GM18499 (cell line): ENCODE results near the gene PEG3.
"Not testable (repeated sequence)": the region's sequence is repeated elsewhere in the genome, so short reads cannot be mapped to it uniquely, and the experiment has no call there.

Source experiments
- ATAC-seq: cut with Tn5 transposase; IDR thresholded peaks from one replicate; pipeline ENCODE4 v1.9.1; 2021; ENCODE audit warnings: moderate number of reproducible peaks; ENCODE audit not compliant: insufficient read depth, unreplicated experiment

PEG3 gene

DNA sequence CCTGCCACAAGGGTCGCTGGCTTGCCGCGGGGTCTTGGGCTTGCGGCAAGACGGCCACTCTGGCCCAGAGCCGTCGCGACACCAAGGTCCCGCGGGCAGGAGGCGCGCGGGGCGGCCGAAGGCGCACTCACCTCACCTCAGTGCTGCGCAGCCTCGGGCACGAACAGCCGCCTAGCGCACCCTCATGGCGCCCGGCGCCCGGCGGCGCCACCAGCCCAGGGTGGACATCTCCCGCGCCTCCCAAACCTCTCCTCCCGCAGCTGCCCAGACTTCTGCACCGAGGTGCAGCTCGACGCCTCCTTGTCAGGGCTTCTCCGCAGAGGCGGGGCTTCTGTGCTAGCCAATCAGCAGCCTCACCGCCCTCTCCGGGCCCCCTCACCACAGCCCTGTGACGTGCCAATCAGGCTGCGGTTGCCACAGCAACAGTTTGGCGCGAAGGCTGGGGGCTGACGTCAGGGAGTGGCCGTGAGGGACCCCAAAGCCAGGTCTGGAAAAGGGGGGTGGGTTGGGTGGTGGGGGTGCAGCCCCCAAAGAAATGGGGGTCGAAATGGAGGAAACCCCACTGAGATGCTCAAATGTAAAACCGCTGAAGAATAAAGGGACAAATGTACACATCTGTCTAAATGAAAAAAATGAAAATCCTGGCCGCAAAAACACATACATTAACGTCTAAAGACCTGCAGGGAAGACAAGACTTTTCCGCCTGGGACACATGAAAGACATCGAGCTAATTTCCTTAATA, at the start of gene PEG3, which contains the start of gene ZIM2:
PEG3 (minus strand) TSS at position 276 of the 742 bp plus-strand sequence. CDS start 16,071 bp downstream, outside the sequence.
ZIM2 (minus strand) TSS at position 276 of the 742 bp plus-strand sequence. CDS start 16,449 bp downstream, outside the sequence.
- ATAC-seq, result no peak

DNA sequence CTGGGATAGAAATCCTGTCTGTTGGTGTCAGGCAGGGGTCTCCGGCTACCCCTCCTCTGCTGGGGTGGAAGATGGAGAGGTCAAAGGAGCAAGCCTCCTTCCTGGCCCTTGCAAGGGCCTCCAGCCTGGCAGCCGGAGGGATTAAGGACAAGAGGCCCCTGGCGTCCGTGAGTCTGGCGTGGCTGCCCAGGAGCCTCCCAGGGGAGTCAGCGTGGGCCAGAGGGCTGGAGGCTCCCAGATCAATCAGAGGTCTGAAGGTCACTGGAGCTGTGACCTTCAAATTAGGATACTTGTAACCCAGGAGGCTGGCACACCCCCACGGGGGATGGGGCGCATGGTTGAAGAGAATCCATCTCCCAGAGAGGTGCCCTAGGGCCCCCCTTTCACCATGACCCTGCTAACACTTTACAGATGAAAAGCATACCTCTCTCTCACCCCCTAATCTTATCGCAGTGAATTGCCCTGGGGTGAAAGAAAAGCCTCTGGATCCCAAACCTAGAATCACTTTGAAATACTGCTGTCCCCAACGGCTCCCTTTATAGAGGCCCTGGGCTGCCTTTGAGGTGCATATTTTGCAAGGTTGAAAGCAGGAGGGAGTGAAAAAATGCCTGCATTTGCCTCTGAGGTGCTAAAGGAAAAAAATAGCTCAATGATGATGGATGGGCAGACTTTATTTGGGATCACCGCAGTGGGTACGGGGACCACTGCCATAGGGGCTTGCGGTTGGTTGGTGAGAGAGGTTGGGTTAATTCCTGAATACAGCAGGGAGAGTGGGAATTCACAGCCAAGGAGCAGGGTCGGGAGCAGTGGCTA, 44.9 kb upstream of the PEG3 start:
- no peak for ATAC-seq

DNA sequence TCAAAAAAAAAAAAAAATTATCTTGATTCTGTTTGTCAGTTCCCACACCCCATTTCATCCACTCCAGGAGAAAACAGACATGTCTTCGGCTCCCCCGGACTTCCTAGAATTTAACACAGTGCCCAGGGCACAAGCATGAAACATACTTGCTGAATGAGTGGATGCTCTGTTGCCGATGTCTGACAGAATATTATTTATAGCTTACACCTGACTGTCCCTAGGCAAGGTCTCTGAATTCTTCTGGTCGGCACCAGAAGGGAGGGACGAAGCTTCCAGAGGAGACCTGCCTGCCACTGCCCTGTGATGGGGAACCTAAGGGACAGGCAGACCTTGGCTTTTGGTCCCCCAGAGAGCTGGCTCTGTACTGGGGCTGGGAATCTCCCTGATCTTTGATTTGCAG, 43.9 kb upstream of the PEG3 start:
- no peak for ATAC-seq

DNA sequence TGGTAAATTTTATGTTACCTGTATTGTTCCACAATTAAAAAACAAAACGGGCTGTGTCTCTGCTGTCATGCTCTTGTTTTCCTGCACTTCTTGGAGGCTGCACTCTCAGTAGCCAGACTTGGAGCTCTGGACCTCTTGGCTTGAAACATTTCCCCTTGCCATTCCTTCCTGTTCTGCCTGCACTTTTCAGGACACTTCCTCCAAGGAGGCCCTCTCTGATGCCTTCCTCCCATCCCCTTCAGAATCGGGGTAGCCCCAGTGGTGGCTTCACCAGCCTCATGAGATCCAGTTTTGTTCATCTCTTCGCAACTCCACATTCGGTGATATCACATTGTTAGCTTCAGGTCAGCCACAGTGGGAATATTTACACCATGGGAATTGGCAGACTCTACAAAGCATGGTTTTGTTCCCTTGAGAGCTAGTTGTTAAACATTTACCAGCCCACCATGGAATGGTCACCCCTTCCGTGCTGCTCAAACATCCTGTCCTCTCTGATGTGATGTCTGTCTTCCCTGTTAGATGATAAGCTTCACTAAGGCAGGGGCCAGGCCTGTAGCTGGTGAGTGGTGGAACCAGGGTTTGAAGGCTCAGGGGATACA, 40.2 kb upstream of the PEG3 start:
- ATAC-seq, result no peak

DNA sequence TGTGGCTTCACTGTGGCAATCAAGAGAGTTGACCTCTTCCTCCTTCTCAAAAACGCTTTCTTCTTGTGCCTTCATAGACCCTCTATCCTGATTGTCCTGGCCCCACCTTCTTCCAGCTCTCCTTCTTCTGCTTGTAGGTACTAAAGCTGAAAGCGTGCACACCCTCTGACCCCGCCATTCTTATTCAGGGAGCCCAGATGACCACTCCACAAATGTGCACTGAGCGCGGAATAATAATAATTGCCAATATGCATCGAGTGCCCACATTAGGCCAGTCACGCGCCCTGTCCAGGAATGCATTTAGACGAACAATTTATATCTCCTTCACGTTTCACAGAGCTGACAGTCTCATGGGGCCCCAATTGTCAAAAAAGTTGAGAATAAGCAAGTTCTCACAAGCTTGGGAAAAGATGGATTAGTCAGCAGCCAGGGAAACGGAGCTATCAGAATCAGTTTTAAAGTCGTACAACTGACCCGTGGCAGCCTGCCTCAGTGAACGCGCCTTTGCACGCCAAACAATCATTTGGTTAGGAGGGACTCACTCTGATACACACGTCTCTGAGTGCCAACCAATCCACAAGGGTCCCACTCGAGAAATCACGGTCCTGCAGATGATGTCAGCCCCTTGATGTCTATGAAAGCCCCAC, 36.7 kb upstream of the PEG3 start:
- no peak for ATAC-seq

DNA sequence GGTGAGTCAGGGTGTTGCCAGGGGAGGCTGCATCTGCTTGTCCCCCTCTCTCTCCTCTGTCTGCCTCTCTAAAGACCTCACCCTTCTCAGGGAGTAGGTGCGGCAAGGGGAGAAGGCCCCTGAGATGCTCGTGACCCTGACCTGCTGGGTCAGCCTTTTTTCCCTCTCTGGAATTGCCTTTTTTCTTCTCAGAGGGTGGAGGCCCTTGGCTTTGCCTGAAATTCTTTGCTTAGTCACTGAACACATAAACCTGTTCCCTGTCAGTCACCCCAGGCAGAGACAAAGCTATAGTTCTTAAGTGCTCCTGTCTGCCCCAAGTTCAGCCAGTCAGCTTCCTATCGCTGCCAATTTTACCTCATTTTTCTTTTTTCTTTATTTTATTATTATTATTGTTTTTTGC, 35.2 kb upstream of the PEG3 start:
- ATAC-seq, result no peak

DNA sequence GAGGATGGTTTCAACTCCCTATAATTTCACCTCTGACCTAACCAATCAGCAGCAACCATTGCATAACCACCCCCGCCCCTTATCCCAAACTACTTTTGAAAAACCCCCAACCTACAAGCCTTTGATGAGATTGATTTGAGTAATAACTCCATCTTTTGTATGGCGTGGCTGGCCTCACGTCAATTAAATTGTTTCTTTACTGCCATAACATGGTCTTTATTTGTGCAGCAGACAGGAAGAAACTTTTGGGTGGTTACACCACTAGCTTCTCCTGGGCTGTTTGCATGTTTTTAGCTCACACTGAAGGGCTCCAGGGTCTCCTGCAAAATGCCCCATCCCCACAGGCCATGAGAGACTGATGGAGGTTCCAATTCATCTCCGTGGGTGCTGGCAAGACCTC, 34.0 kb upstream of the PEG3 start:
- no peak for ATAC-seq

DNA sequence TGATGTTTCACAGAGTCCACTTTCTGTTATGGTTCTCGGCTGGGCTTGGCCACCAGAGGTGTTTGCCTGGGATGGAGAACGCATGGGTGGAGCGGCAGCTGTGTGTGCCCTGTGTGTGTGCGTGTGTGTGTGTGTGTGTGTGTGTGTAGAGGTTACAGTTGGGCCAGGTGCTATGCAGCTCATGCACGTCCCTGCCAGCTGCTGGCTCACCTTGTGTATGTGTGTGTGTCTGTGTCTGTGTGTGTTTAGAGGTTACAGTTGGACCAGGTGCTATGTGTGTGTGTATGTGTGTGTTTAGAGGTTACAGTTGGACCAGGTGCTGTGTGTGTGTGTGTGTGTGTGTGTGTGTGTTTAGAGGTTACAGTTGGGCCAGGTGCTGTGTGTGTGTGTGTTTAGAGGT, 33.0 kb upstream of the PEG3 start:
- ATAC-seq, result no peak

DNA sequence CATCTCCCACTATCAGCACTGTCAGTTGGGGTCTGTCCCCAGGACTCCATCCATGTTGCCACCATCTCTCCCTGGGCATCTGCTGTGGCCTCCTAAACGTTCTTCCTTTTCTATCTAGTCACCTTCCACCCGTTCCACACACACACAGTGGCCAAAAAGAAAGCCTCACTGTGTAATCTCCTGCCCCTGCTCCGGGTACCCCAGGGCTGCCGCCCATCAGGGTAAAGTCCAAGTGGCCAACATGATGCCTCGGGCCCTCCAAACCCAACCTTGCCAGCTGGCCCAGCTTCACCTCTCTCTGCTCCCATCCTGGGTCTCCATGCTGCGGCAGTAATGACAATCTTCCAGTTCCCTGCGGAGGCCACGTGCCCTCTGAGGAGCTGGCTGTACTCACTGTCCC, 29.4 kb upstream of the PEG3 start:
- no peak for ATAC-seq

DNA sequence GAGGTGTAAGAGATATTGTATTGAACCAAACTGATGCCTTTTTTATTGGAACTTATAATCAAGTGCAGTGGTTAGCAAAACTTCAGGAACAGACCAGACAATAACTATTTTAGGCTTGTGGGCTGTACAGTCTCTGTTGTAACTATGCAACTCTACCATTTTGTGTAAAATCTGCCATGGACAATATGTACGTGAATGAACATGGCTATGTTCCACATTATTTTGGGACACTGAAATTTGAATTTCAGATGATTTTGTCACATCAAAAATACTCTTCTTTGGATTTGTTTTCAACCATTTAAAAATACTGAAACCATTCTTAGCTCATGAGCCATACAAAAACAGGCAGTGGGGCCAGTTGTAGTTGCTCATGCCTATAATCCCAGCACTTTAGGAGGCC, 27.9 kb upstream of the PEG3 start:
- no peak for ATAC-seq

DNA sequence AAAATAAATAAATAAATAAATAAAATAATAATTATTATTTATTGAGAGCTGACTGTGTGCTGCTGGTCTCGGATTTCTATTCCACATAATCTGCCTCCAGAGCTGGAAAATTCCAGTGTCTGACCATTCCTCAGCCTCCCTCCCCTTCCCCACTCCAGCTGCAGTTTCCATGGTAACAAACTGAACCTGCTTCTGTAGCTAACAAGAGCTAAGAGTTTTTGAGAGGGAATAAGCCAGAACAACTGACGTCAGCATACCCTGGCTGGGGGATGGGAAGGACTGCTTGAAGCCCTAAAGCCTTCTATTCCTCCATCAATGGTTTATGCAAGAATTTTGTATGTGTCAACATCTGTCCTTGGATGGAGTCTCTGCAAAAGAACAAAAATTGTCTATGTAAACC, 26.0 kb upstream of the PEG3 start:
- ATAC-seq, result no peak

DNA sequence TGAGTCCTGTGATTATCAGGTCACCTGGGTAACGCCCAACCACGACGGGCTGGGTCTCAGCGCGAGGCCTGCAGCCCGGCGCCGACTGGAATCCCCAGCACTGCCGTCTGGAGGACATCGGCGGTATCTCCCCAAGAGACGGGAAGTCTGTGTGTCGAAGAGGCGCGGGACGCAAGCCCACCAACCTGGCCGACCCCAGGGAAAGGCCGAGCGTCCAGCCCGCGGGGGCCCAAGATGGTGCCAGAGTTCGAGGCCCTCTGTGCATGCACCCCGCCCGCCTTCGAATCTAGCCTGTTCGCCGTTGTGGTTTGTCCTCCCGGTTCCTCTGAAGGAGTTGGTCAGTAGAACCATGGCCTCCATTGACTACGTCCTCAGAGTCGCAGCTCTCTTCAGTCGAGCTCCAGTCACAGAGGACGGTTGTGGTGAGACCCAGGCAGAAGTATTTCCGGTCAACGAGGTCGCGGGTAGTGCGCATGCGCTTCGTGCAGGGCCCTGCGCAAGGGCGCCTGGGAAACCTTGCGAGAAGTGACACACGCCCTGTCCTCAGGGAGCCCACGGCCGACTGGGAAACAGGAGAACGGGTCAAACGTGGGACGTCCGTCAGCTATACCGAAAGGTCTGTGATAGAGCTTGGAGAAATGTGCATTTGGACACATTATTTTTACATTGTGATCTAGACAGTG, 24.1 kb upstream of the PEG3 start:
- ATAC-seq, result no peak

DNA sequence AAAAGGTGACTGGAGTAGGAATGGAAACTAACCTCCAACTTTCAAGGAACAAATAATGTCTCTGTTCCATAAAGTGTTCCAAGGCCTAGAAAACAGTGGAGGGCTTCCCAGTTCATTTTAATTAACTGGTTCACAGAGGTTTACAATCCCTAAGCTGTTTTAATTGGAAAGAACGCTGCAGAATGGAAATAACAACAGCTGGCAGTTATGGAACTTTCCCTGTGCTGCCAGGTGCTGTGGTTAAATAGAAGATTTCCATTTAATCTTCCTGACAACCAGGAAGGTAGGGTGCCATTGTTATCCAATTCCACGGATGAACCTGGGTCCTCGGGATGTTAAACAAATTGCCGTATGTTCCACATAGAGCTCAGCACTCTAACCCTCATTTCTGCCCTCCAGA, 22.2 kb upstream of the PEG3 start:
- no peak for ATAC-seq

DNA sequence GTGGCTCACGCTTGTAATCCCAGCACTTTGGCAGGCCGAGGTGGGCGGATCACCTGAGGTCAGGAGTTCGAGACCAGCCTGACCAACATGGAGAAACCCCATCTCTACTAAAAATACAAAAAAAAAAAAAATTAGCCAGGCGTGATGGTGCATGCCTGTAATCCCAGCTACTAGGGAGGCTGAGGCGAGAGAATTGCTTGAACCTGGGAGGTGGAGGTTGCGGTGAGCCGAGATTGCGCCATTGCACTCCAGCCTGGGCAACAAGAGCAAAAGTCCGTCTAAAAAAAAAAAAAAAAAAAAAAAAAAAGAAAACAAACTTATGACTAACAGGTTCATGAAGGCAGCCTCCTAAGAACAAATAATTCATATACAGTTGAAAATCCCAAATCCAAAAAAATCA, 19.9 kb upstream of the PEG3 start:
- ATAC-seq, result not testable (repeated sequence)

DNA sequence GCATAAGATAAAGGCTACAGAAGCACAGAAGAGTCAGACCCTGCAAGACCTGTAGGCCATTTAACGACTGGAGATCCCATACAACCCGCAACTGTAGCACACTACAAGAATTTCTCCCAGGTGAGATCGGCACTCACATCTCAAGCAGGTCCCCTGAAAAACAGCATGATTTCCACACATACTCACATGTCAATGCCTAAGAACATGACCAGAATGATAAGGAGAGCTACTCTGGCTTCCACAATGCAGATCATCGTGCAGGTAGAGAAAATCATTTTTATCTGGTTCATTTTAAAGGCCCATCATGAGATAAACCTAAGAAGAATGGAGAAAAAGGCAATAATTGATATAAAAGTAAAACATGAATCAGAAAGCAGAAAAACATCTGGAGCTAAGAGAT, 17.5 kb upstream of the PEG3 start:
- ATAC-seq, result no peak

DNA sequence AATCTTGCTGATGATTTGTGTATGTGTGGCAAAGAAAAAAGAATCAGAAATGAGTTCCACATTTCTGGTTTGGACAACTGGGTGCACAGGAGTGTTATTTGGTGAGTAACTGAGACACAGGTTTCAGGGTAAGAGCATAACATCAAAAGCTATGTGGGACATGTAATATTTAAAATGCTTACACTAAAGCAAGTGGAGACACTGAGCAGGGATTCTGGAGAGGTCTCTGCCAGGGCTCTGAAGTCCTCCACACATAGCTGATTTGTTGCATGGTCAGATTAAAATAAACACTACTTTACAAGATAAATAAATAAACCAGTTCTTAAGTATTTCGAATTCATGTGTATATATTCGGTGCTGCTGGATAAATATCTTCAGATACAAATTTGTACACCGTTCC, 16.3 kb upstream of the PEG3 start:
- no peak for ATAC-seq

DNA sequence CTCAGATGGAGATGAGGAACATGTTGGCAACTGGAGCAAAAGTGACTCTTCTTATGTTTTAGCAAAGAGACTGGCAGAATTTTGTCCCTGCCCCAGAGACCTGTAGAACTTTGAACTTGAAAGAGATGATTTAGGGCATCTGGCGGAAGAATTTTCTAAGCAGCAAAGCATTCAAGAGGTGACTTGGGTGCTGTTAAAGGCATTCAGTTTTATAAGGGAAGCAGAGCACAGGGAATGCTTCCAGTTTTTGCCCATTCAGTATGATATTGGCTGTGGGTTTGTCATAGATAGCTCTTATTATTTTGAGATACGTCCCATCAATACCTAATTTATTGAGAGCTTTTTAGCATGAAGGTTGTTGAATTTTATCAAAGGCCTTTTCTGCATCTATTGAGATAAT, 11.8 kb upstream of the PEG3 start:
- ATAC-seq, result not testable (repeated sequence)

DNA sequence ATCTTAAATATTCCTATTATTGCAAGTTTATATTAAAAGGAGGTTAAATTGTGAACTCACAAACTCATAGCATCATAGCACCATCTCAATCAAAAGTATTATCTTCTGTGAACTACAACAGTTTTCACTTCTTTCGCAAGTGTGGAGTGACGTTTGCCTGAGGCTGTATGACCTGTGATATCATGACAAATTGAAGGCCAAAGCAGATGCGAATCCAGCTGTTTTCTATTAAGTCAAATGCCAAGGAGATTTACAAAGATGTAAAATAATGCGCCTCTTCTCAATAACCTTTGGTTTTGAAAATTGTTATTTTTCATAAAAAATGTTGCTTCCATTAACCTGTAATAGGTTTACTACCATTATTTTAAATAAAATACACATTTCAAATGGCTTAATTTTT, 7.6 kb upstream of the PEG3 start:
- no peak for ATAC-seq

DNA sequence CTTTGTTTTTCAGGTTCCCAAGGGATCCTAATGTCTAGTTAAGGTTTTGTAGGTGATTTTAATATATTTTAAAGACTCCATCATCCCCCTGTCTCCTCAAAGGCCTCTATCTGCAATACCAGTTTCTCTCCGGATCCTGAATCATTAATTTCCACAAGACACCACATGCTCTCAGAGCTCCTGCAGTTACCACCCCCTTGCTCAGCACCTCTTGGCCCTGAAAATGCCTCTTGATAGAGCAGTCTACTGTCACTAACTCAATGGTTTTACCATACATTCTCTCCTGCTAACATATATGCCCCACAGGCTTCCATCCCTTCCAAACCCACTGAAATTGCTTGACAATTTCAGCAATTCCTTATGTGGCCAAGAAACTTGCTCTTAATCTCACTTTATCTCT, 1.9 kb upstream of the PEG3 start:
- no peak for ATAC-seq

DNA sequence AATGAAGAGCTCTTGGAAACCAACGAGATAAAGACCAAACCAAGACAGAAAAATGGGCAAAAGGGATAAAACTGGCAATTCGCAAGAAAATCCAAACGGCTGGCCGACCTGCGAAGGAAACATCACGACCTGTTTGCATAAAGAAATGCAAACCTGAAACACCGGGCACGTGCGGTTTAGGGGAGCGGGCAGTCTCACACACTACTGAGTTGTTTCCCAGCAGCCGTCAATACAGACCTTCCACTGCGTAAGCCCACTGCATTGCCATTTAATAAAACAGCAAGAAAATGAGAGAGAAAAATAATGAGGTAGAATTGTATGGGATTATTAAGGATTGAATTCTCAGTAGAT, 642 bp upstream of the PEG3 start:
- ATAC-seq, result no peak
